H1 (cell line): ENCODE measurements around the gene RNF145. TPM values are rescaled to one million over a fixed set of nuclear protein-coding genes. Genes with fewer than 3 reads are reported as not detected.

Source experiments
- CTCF ChIA-PET: fragments of 300-600 bp; sonication (Branson Sonifier 250); formaldehyde crosslinking; loops from one replicate; lab custom pipeline; 2021; ENCODE audit not compliant: partially characterized antibody; lab: Charles Lee
- POLR2A ChIA-PET: fragments of 300-600 bp; sonication (Branson Sonifier 250); formaldehyde crosslinking; loops from one replicate; lab custom pipeline; 2021; ENCODE audit warnings: inconsistent platforms; ENCODE audit not compliant: partially characterized antibody; lab: Charles Lee
- DNase-seq, 2 experiments: peaks; one replicate each; pipeline versions ENCODE4 v3.0.0 to v3.0.0-alpha.2; 2010 to 2022; ENCODE audit warnings: low spot score in 2 of 2, low read depth in 1 of 2, mixed read lengths in 1 of 2
- FAIRE-seq: peaks from 2 replicates; lab custom pipeline; 2011; peaks lifted over from hg19 to GRCh38; lab: Jason Lieb, UNC
- H2AFZ ChIP-seq: 2 replicates; pipeline ENCODE4 v1.8.1; 2012; ENCODE audit warnings: low read length, inconsistent platforms
- H2AK5ac ChIP-seq: 2 replicates; pipeline ENCODE4 v1.6.1; 2013; ENCODE audit warnings: low read depth, low read length
- H2BK120ac ChIP-seq: replicated peaks from 2 replicates; pipeline ENCODE3; 2013; ENCODE audit warnings: low read depth, low read length, inconsistent platforms
- H2BK12ac ChIP-seq: 2 replicates; pipeline ENCODE4 v1.6.1; 2013; ENCODE audit warnings: low read depth, low read length
- H2BK15ac ChIP-seq: 2 replicates; pipeline ENCODE4 v1.6.1; 2013; ENCODE audit warnings: low read length
- H2BK20ac ChIP-seq: 2 replicates; pipeline ENCODE4 v1.6.1; 2013; ENCODE audit warnings: low read length
- H2BK5ac ChIP-seq: 2 replicates; pipeline ENCODE4 v1.6.1; 2013; ENCODE audit warnings: low read depth, low read length
- H3K14ac ChIP-seq: 2 replicates; pipeline ENCODE4 v1.6.1; 2013; ENCODE audit warnings: inconsistent platforms; ENCODE audit not compliant: insufficient read length
- H3K18ac ChIP-seq: 2 replicates; pipeline ENCODE4 v1.6.1; 2013; ENCODE audit warnings: low read length; ENCODE audit errors: extremely low read depth
- H3K23ac ChIP-seq: 2 replicates; pipeline ENCODE4 v1.6.1; 2013; ENCODE audit warnings: inconsistent platforms; ENCODE audit not compliant: insufficient read length
- H3K23me2 ChIP-seq: 2 replicates; pipeline ENCODE4 v1.6.1; 2013; ENCODE audit warnings: low read depth, low read length
- H3K27ac ChIP-seq: 2 replicates; pipeline ENCODE4 v1.6.1; 2011; ENCODE audit warnings: low read depth, low read length, inconsistent platforms
- H3K27me3 ChIP-seq, 4 experiments: replicated peaks in 1 of 4; 1 replicate in 1 of 4; 2 replicates in 3 of 4; pipeline versions ENCODE4 v1.6.1 to v1.8.1; 2011 to 2013; ENCODE audit warnings: low read length in 3 of 4, mild to moderate bottlenecking in 3 of 4, inconsistent platforms in 2 of 4, mixed read lengths in 2 of 4, moderate library complexity in 1 of 4; ENCODE audit not compliant: control insufficient read depth in 3 of 4, insufficient read depth in 3 of 4; ENCODE audit errors: extremely low read depth in 1 of 4
- H3K36me3 ChIP-seq, 4 experiments: 2 replicates each; pipeline versions ENCODE4 v1.6.1 to v1.8.1; 2011 to 2013; ENCODE audit warnings: mild to moderate bottlenecking in 4 of 4, low read length in 3 of 4, moderate library complexity in 2 of 4, control low read depth in 1 of 4, inconsistent platforms in 1 of 4; ENCODE audit not compliant: insufficient read depth in 4 of 4, control insufficient read depth in 2 of 4
- H3K4ac ChIP-seq: replicated peaks from 2 replicates; pipeline ENCODE3; 2013; ENCODE audit warnings: low read length, low read depth, mixed read lengths, inconsistent platforms; ENCODE audit not compliant: insufficient read length
- H3K4me1 ChIP-seq, 4 experiments: replicated peaks in 1 of 4; 1 replicate in 1 of 4; 2 replicates in 3 of 4; pipeline versions ENCODE4 v1.6.1 to v1.8.1; 2011 to 2013; ENCODE audit warnings: low read length in 3 of 4, inconsistent platforms in 2 of 4, mixed read lengths in 1 of 4; ENCODE audit not compliant: insufficient read depth in 4 of 4, control insufficient read depth in 3 of 4
- H3K4me2 ChIP-seq, 2 experiments: 2 replicates each; pipeline versions ENCODE4 v1.6.1 to v1.8.1; 2011 to 2013; ENCODE audit warnings: low read depth in 2 of 2, low read length in 2 of 2, control low read depth in 1 of 2, inconsistent platforms in 1 of 2, mild to moderate bottlenecking in 1 of 2; ENCODE audit not compliant: insufficient read depth in 1 of 2
- H3K4me3 ChIP-seq, 4 experiments: fragments of 200-600, 300-600 bp in 1 of 4; sonication (generic), shearing (Covaris generic), sonication (Bioruptor Twin) in 1 of 4; 2 replicates each; pipeline versions ENCODE4 v1.5.1 to v1.8.1; 2011 to 2016; ENCODE audit warnings: low read length in 4 of 4, low read depth in 3 of 4, control low read depth in 2 of 4, inconsistent platforms in 2 of 4, mild to moderate bottlenecking in 2 of 4, mixed read lengths in 1 of 4, moderate library complexity in 1 of 4; ENCODE audit not compliant: insufficient read depth in 2 of 4; ENCODE audit errors: extremely low read depth in 1 of 4
- H3K56ac ChIP-seq: replicated peaks from 2 replicates; pipeline ENCODE3; 2013; ENCODE audit warnings: low read depth, mild to moderate bottlenecking, mixed read lengths, low read length, inconsistent platforms; ENCODE audit not compliant: insufficient read length
- H3K79me1 ChIP-seq: 2 replicates; pipeline ENCODE4 v1.6.1; 2013; ENCODE audit warnings: low read depth, low read length, control low read depth
- H3K79me2 ChIP-seq, 2 experiments: 2 replicates each; pipeline versions ENCODE4 v1.6.1 to v1.8.1; 2012 to 2013; ENCODE audit warnings: low read length in 2 of 2, mild to moderate bottlenecking in 2 of 2, inconsistent platforms in 1 of 2; ENCODE audit not compliant: insufficient read depth in 2 of 2, control insufficient read depth in 1 of 2
- H3K9ac ChIP-seq, 4 experiments: replicated peaks in 1 of 4; 1 replicate in 1 of 4; 2 replicates in 3 of 4; pipeline versions ENCODE4 v1.6.1 to v1.8.1; 2011 to 2013; ENCODE audit warnings: low read depth in 3 of 4, low read length in 3 of 4, control low read depth in 2 of 4, mild to moderate bottlenecking in 2 of 4, moderate library complexity in 2 of 4, inconsistent platforms in 1 of 4; ENCODE audit errors: extremely low read depth in 1 of 4
- H3K9me3 ChIP-seq, 2 experiments: 2 replicates each; pipeline versions ENCODE4 v1.6.1 to v1.8.1; 2012 to 2013; ENCODE audit warnings: mild to moderate bottlenecking in 2 of 2, moderate library complexity in 2 of 2, control low read depth in 1 of 2, inconsistent platforms in 1 of 2, low read depth in 1 of 2, low read length in 1 of 2, mixed read lengths in 1 of 2; ENCODE audit not compliant: insufficient read depth in 2 of 2
- H4K20me1 ChIP-seq, 2 experiments: replicated peaks in 1 of 2; 2 replicates each; pipeline versions ENCODE3 to v1.8.1; 2011 to 2013; ENCODE audit warnings: inconsistent platforms in 2 of 2, low read length in 2 of 2, mild to moderate bottlenecking in 1 of 2; ENCODE audit not compliant: insufficient read depth in 2 of 2, control insufficient read depth in 1 of 2
- H4K5ac ChIP-seq: 2 replicates; pipeline ENCODE4 v1.6.1; 2013; ENCODE audit warnings: low read length, low read depth, mixed read lengths, inconsistent platforms; ENCODE audit not compliant: insufficient read length
- H4K8ac ChIP-seq: 2 replicates; pipeline ENCODE4 v1.8.0; 2013; ENCODE audit warnings: mild to moderate bottlenecking, moderate library complexity, low read length, inconsistent platforms; ENCODE audit not compliant: insufficient read depth; ENCODE audit errors: extremely low read depth
- H4K91ac ChIP-seq: replicated peaks from 2 replicates; pipeline ENCODE3; 2013; ENCODE audit warnings: low read length, mixed read lengths, inconsistent platforms; ENCODE audit not compliant: insufficient read length
- ASH2L ChIP-seq: fragments of 200-600, 300-600 bp; sonication (generic); IDR thresholded peaks from one replicate; pipeline ENCODE4 v1.7.1; 2017; ENCODE audit warnings: low read length
- BCL11A ChIP-seq, 2 experiments: IDR thresholded peaks; one replicate each; pipeline ENCODE4 v1.6.1; 2011; ENCODE audit warnings: low read depth in 2 of 2, low read length in 2 of 2, mild to moderate bottlenecking in 2 of 2
- CBX5 ChIP-seq: fragments of 300-800, 300-1000 bp; sonication (generic); IDR thresholded peaks from 2 replicates; pipeline ENCODE4 v1.7.1; 2016; ENCODE audit warnings: antibody characterized with exemption, low read length, low read depth
- CEBPB ChIP-seq: IDR thresholded peaks from 2 replicates; pipeline ENCODE4 v1.6.1; 2012; ENCODE audit warnings: low read depth, low read length
- JUN ChIP-seq: IDR thresholded peaks from 2 replicates; pipeline ENCODE4 v1.6.1; 2011; ENCODE audit warnings: low read depth, mild to moderate bottlenecking, improper control_type of control experiment, low read length
- KDM1A ChIP-seq: fragments of 200-600, 300-600 bp; sonication (generic); IDR thresholded peaks from 2 replicates; pipeline ENCODE4 v1.7.1; 2016; ENCODE audit warnings: mild to moderate bottlenecking, low read length, borderline replicate concordance
- POU5F1 ChIP-seq: IDR thresholded peaks from 2 replicates; pipeline ENCODE4 v1.6.1; 2011; ENCODE audit warnings: low read depth, mild to moderate bottlenecking, low read length, moderate library complexity
- RAD21 ChIP-seq, 2 experiments: IDR thresholded peaks in 1 of 2; conservative IDR thresholded peaks in 1 of 2; 2 replicates each; pipeline ENCODE4 v1.6.1; 2011; ENCODE audit warnings: low read depth in 2 of 2, low read length in 2 of 2, improper control_type of control experiment in 1 of 2, inconsistent platforms in 1 of 2, mild to moderate bottlenecking in 1 of 2, moderate library complexity in 1 of 2
- SIN3A ChIP-seq, 2 experiments: IDR thresholded peaks in 1 of 2; conservative IDR thresholded peaks in 1 of 2; 2 replicates each; pipeline ENCODE4 v1.6.1; 2011 to 2012; ENCODE audit warnings: low read length in 2 of 2, improper control_type of control experiment in 1 of 2, low read depth in 1 of 2, mild to moderate bottlenecking in 1 of 2
- SIX5 ChIP-seq: IDR thresholded peaks from 2 replicates; pipeline ENCODE4 v1.6.1; 2011; ENCODE audit warnings: mild to moderate bottlenecking, low read depth, low read length
- SUZ12 ChIP-seq: fragments of 200-600 bp; sonication (generic); IDR thresholded peaks from 2 replicates; pipeline ENCODE4 v1.6.1; 2012; ENCODE audit warnings: mild to moderate bottlenecking, inconsistent platforms, low read length, moderate library complexity, mixed read lengths
- YY1 ChIP-seq: IDR thresholded peaks from 2 replicates; pipeline ENCODE4 v1.6.1; 2011; ENCODE audit warnings: low read depth, mild to moderate bottlenecking, low read length
- WGBS, 2 experiments: shearing (Covaris generic) in 1 of 2; methylation state at CpG; one replicate each; pipeline versions ENCODE4 v1.1.6 to v1.1.7; 2013 to 2015; ENCODE audit warnings: low lambda C conversion rate in 2 of 2, mixed read lengths in 2 of 2, inconsistent platforms in 1 of 2, low coverage in 1 of 2, missing lambda C conversion rate in 1 of 2; ENCODE audit not compliant: insufficient replicate concordance in 2 of 2, insufficient coverage in 1 of 2, insufficient read length in 1 of 2; ENCODE audit errors: extremely low coverage in 1 of 2, missing lambda C conversion rate in 1 of 2; 5-methylcytosine and 5-hydroxymethylcytosine counted together
- polyA plus RNA-seq, 7 experiments: library from polyadenylated mRNA; depleted of rRNA in 3 of 7; stranded (reverse) in 5 of 7; unstranded in 2 of 7; fragments of >200 nt in 5 of 7; fragments of 200-250 nt in 2 of 7; gene quantifications; 1 replicate in 5 of 7; 2 replicates in 1 of 7; 4 replicates in 1 of 7; pipeline versions ENCODE4 v1.2.1 to v1.2.3, GENCODE V29; 2011 to 2013; ENCODE audit warnings: missing spikeins in 2 of 7, mixed read lengths in 2 of 7
- total RNA-seq: library from RNA; stranded (reverse); fragmentation: NEBNext Ultra II Directional; extraction: Animal tissue kit (Norgen Biotek cat#: 25700); gene quantifications from 2 replicates; pipeline ENCODE4 v1.2.1, GENCODE V29; 2021
- TF ChIP-seq, protein P1 (sequence below): IDR thresholded peaks from 2 replicates; pipeline ENCODE4 v1.6.1; 2012; ENCODE audit warnings: low read length, inconsistent platforms

Gene RNF145
- total and polyA plus RNA-seq, 2 of the 8 experiments (the other 6 are each of a cell fraction or from before 2014, with no cell fraction given) = 34.2 to 72.5 TPM

DNA sequence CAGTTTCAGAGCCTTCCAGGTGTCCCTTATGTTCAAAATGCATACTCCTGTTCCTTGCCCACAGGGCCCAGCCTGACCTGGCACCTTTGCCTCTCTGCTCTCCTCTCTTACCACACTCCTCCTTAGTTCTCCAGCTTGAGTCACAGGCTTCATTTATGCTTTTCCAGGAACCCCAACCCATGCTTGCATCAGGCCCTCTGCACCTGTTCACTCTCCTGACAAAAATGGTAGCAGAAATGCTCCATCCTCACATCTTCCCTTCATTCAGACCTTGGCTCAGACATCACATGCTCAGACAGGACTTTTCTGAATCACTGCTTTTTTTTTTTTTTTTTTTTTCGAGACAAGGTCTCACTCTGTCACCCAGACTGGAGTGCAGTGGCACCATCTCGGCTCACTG lies 15.1 kb upstream of the RNF145 start:
- no peak overlapping the region for H2AK5ac ChIP-seq
- peaks cover 0 to 2% (median 0%) of the 10 kb centered on the region in 4 experiments; a peak in 1 of 7 replicates for H3K4me1 ChIP-seq
- no peak overlapping the region for H2BK120ac ChIP-seq
- no peak overlapping the region for H2AFZ ChIP-seq
- no peak overlapping the region for H3K4ac ChIP-seq
- H2BK20ac ChIP-seq = no peak overlapping the region
- H2BK15ac ChIP-seq = no peak overlapping the region
- H3K14ac ChIP-seq = no peak overlapping the region
- no peak overlapping the region for H4K91ac ChIP-seq
- no peak overlapping the region for H2BK5ac ChIP-seq
- H4K20me1 ChIP-seq = peaks cover 0 to 1% of the 10 kb centered on the region in 2 experiments
- ChIA-PET POLR2A (no interaction called here), CTCF (no interaction called here)
- no peak overlapping the region for H3K23ac ChIP-seq
- H3K9ac ChIP-seq = no peak overlapping the region
- H4K5ac ChIP-seq = no peak overlapping the region
- DNase-seq (no peak), FAIRE-seq (no peak)
- H3K9me3 ChIP-seq = no peaks in the 10 kb centered on the region
- H3K27me3 ChIP-seq = peaks cover 14 to 32% (median 29%) of the 10 kb centered on the region in 4 experiments
- no peak overlapping the region for H3K4me3 ChIP-seq
- H3K56ac ChIP-seq = no peak overlapping the region
- WGBS, 2 experiments = 80% methylated on average over 1 of the region's 2 CpGs; no CpG with 5 or more reads in 1 of the 2 experiments
- H3K27ac ChIP-seq = no peak overlapping the region
- H3K36me3 ChIP-seq = no peaks in the 10 kb centered on the region
- no peaks in the 10 kb centered on the region for H3K23me2 ChIP-seq
- H3K79me2 ChIP-seq = no peaks in the 10 kb centered on the region
- no peak overlapping the region for H3K4me2 ChIP-seq
- no peaks in the 10 kb centered on the region for H3K79me1 ChIP-seq
- H4K8ac ChIP-seq = no peak overlapping the region
- H3K18ac ChIP-seq = no peak overlapping the region
- no peak overlapping the region for H2BK12ac ChIP-seq
- TF ChIP-seq SIX5 (no peak), POU5F1 (no peak), SIN3A (conservative IDR thresholded peaks at IDR 0.05 in 1 of 2, IDR thresholded peaks at IDR 0.05 in 1 of 2; ENCODE audit: low read depth in 1 of 2, low read length in 2 of 2) (no peak), JUN (no peak), YY1 (no peak), CBX5 (no peak), ASH2L (no peak), RAD21 (IDR thresholded peaks at IDR 0.05 in 1 of 2, conservative IDR thresholded peaks at IDR 0.05 in 1 of 2; ENCODE audit: low read depth in 2 of 2, low read length in 2 of 2) (no peak), SUZ12 (no peak), BCL11A (IDR thresholded peaks at IDR 0.05; ENCODE audit: low read depth in 2 of 2, low read length in 2 of 2) (no peak), CEBPB (no peak), KDM1A (no peak)
- TF ChIP-seq, protein P1, sequence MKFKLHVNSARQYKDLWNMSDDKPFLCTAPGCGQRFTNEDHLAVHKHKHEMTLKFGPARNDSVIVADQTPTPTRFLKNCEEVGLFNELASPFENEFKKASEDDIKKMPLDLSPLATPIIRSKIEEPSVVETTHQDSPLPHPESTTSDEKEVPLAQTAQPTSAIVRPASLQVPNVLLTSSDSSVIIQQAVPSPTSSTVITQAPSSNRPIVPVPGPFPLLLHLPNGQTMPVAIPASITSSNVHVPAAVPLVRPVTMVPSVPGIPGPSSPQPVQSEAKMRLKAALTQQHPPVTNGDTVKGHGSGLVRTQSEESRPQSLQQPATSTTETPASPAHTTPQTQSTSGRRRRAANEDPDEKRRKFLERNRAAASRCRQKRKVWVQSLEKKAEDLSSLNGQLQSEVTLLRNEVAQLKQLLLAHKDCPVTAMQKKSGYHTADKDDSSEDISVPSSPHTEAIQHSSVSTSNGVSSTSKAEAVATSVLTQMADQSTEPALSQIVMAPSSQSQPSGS = no peak
